Measurements from ENCODE around the gene ANKRD45.
"Not testable (repeated sequence)": the region's sequence is repeated elsewhere in the genome, so short reads cannot be mapped to it uniquely, and the experiment has no call there.

Gene ANKRD45

DNA sequence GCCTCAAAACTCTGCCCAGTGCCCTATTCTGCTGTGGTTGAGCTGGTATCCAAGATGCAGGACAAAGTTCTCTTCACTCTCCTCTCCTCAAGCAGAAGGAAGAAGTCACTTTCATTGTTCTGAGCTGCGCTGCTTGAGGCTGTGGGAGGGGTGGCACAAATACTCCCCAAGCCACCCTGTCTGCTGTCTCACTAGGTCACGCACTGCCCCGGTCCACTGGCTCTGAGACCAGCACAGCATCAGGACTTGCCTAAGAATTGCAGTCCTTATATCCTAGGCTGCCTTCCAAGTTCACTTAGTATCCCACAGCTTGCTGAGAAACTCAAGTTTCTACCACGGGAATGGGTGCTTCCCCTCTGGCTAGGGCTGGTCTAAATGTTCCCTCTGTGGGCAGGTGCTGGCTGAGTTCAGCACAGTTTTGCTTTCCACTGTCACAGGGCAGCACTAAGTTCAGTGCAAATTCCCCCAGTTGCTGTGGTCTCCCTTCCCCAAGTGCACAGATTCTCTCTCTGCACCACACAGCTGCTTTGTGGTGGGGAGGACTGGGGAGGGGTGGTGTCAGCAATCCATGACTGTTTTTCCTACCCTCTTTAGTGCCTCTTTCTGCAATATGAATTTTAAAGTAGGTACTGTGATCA, 99.2 kb downstream of the ANKRD45 start:
- no peak for DNase-seq

- no peak for DNase-seq
These were observed 101.2 kb downstream of the ANKRD45 start for GRCh38 chr1:173568483-173568882.

DNA sequence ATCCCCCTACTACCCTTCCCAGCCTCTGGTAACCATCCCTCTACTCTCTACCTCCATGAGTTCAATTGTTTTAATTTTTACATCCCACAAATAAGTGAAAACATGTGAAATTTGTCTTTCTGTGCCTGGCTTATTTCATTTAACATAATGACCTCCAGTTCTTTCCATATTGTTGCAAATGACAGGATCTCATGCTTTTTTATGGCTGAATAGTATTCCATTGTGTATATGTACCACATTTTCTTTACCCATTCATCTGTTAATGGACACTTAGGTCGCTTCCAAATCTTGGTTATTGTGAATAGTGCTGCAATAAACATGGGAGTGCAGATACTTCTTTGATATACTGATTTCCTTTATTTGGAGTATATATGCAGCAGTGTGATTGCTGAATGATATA, 105.8 kb downstream of the ANKRD45 start:
- DNase-seq = not testable (repeated sequence)

DNA sequence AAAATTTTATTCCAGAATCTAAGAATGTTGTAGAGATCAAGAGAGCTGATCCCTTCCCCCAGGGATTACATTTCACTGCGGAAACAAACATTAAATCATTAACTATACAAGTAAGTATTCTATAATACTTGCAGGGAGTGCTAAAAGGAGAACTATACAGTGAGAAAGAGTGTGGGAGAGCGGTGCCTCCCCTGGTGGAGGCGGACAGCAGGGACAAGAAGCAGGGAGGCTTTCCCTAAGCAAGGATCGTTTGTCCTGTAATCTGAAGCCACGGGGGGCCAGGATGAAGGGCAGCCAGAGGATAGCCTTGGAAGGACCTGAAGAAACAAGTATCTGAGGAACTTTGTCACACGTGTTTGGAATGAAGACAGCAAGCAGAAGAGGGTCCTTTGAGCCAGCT, 106.8 kb downstream of the ANKRD45 start:
- DNase-seq = no peak

DNA sequence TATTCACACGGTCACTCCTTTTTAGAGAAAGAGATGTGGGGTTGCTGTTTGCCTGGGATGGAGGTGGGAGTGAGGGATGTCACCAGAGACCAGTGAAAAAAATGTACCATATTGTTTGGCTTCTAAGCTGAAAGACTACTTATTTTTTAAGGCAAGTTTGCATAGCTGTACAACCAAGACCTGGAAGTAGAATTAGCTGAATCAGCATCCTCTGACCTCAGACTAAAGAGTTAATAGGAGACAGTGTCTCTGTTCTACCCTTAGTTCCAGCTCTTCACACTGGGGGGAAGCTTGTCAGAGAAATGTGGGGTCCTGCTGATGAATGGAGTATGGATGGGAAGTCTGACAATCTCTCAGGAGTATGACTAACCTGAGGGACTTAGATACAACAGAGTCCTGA, 108.4 kb downstream of the ANKRD45 start:
- DNase-seq = no peak

DNA sequence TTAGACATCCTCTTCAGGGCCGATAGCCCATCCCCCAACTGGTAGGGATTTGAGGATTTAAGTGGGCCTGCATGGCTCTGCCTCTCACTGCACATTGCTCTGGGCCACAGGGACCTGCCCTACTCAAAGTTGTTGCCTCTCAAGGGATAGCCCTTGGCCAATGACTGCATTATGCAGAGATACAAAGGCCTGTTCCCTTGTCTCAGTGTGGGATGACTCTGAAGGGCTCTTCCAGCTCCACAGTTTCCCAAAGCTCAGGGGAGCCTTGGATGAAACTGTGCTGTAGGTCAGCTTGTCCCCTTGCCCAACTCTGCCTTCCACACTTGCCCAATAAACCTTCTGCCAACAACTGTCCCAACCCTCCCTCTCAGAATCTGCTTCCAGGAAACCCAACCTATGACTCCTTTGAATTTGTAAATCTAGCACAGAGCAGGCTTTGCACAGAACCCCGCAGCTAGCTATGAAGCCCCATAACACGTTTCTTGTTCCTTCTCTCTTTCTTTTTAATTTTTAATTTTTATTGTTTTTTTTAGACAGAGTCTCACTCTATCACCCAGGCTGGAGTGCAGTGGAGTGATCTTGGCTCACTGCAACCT, 109.3 kb downstream of the ANKRD45 start:
- DNase-seq = peak; percentile 11

Data from midbrain (tissue), 1 donor.